ENCODE data around the gene HTR3A.

- TF ChIP-seq CTCF (IDR thresholded peaks at IDR 0.05) (no peak), POLR2A (IDR thresholded peaks at IDR 0.05) (no peak), EP300 (IDR thresholded peaks at IDR 0.05) (peak; percentile 11 to 55 (median 49)), POLR2AphosphoS5 (IDR thresholded peaks at IDR 0.05) (peak; percentile 20 to 62 (median 46))
Measured at GRCh38 chr11:114001416-114001815, 26.5 kb downstream of the HTR3A start.
